GM12878 (cell line): ENCODE data around the gene LRRC59. TPM values are rescaled to one million over a fixed set of nuclear protein-coding genes. Genes with fewer than 3 reads are reported as not detected.

Source experiments
- ATAC-seq: fragments of 200-7000 bp; cut with Tn5 transposase; 3 replicates; pipeline ENCODE4 v1.9.1; 2020; ENCODE audit warnings: mild to moderate bottlenecking, moderate library complexity
- BruUV-seq: library from RNA; stranded (reverse); fragments of 400-500 nt; replicated peaks from 2 replicates; lab custom pipeline; 2021; lab: Mats Ljungman, UMichigan
- CTCF ChIA-PET: fragments of 300-600 bp; sonication (Branson Sonifier 250); formaldehyde crosslinking; extraction: SDS; loops from one replicate; lab custom pipeline; 2021; ENCODE audit warnings: inconsistent platforms; lab: Yijun Ruan, JAX
- POLR2A ChIA-PET: fragments of 350-600 bp; formaldehyde crosslinking; extraction: SDS; loops from one replicate; lab custom pipeline; 2021; ENCODE audit warnings: inconsistent platforms; lab: Charles Lee
- RAD21 ChIA-PET: fragments of 300-600 bp; sonication (Branson Sonifier 250); formaldehyde crosslinking; loops from one replicate; lab custom pipeline; 2023; ENCODE audit warnings: antibody characterized with exemption; ENCODE audit not compliant: unreplicated experiment; lab: Charles Lee
- SMC1A ChIA-PET: fragments of 300-600 bp; sonication (Branson Sonifier 250); formaldehyde crosslinking; loops from one replicate; lab custom pipeline; 2023; ENCODE audit not compliant: unreplicated experiment, uncharacterized antibody; lab: Charles Lee
- DNase-seq: peaks from one replicate; pipeline ENCODE4 v3.0.0-alpha.2; 2011; ENCODE audit warnings: low read depth, low spot score
- FAIRE-seq: peaks from 3 replicates; lab custom pipeline; 2011; peaks lifted over from hg19 to GRCh38; lab: Jason Lieb, UNC
- H2AFZ ChIP-seq: 2 replicates; pipeline ENCODE4 v1.6.0; 2011; ENCODE audit warnings: low read depth, low read length, control low read depth; ENCODE audit not compliant: control insufficient read depth
- H3K27ac ChIP-seq: 2 replicates; pipeline ENCODE4 v1.5.1; 2011; ENCODE audit warnings: control low read depth; ENCODE audit not compliant: control insufficient read depth, insufficient read depth
- H3K27me3 ChIP-seq, 2 experiments: replicated peaks in 1 of 2; 2 replicates each; pipeline versions ENCODE4 v1.6.0 to v1.6.1; 2011; ENCODE audit warnings: low read length in 1 of 2; ENCODE audit not compliant: control insufficient read depth in 2 of 2, insufficient read depth in 2 of 2
- H3K36me3 ChIP-seq, 2 experiments: 2 replicates each; pipeline ENCODE4 v1.5.1; 2011; ENCODE audit warnings: low read length in 1 of 2; ENCODE audit not compliant: control insufficient read depth in 2 of 2, insufficient read depth in 2 of 2
- H3K4me1 ChIP-seq: 2 replicates; pipeline ENCODE4 v1.6.1; 2011; ENCODE audit warnings: mild to moderate bottlenecking, low read length, moderate library complexity, mixed read lengths; ENCODE audit not compliant: control insufficient read depth, insufficient read depth
- H3K4me2 ChIP-seq: 2 replicates; pipeline ENCODE4 v1.6.0; 2011; ENCODE audit warnings: control low read depth; ENCODE audit not compliant: control insufficient read depth, insufficient read depth
- H3K4me3 ChIP-seq: fragments of 200-600 bp; sonication (generic); 2 replicates; pipeline ENCODE4 v1.5.1; 2016
- H3K79me2 ChIP-seq: 2 replicates; pipeline ENCODE4 v1.6.0; 2011; ENCODE audit warnings: low read length; ENCODE audit not compliant: control insufficient read depth, insufficient read depth
- H3K9ac ChIP-seq: 2 replicates; pipeline ENCODE4 v1.8.0; 2011; ENCODE audit warnings: low read length, control low read depth, mixed read lengths; ENCODE audit not compliant: control insufficient read depth, insufficient read depth
- H3K9me3 ChIP-seq: replicated peaks from 3 replicates; pipeline ENCODE4 v1.5.1; 2011; ENCODE audit warnings: mild to moderate bottlenecking, low read length; ENCODE audit not compliant: control insufficient read depth, insufficient read depth
- H4K20me1 ChIP-seq: 2 replicates; pipeline ENCODE4 v1.6.0; 2011; ENCODE audit not compliant: control insufficient read depth, insufficient read depth
- CTCF ChIP-seq, 3 experiments: IDR thresholded peaks in 2 of 3; conservative IDR thresholded peaks in 1 of 3; 2 replicates each; pipeline ENCODE4 v1.5.1; 2011; ENCODE audit warnings: low read depth in 3 of 3, low read length in 3 of 3, mild to moderate bottlenecking in 3 of 3, control low read depth in 2 of 3, moderate library complexity in 2 of 3, inconsistent platforms in 1 of 3, mixed read lengths in 1 of 3; ENCODE audit not compliant: control insufficient read depth in 2 of 3, insufficient read depth in 1 of 3; ENCODE audit errors: extremely low read depth in 1 of 3
- IRF4 ChIP-seq: IDR thresholded peaks from 2 replicates; pipeline ENCODE4 v1.6.1; 2011; ENCODE audit warnings: low read depth, low read length
- MYC ChIP-seq: IDR thresholded peaks from 2 replicates; pipeline ENCODE4 v1.6.1; 2011; ENCODE audit warnings: mild to moderate bottlenecking, low read length, moderate library complexity, inconsistent platforms; ENCODE audit not compliant: insufficient read depth, insufficient replicate concordance, insufficient read length, severe bottlenecking
- NFYB ChIP-seq: IDR thresholded peaks from 2 replicates; pipeline ENCODE4 v1.6.1; 2011; ENCODE audit warnings: low read depth, mild to moderate bottlenecking, low read length, improper control_type of control experiment, moderate library complexity; ENCODE audit not compliant: insufficient read depth
- NRF1 ChIP-seq: conservative IDR thresholded peaks from 2 replicates; pipeline ENCODE4 v1.6.1; 2011; ENCODE audit warnings: mild to moderate bottlenecking, low read depth, low read length, improper control_type of control experiment
- SIN3A ChIP-seq: IDR thresholded peaks from 2 replicates; pipeline ENCODE4 v1.6.1; 2012; ENCODE audit warnings: low read depth, low read length, improper control_type of control experiment
- USF2 ChIP-seq: IDR thresholded peaks from 2 replicates; pipeline ENCODE4 v1.6.1; 2011; ENCODE audit warnings: low read depth, low read length, improper control_type of control experiment, borderline replicate concordance
- WGBS: methylation state at CpG from one replicate; pipeline ENCODE4 v1.1.6; 2016; ENCODE audit warnings: low lambda C conversion rate; ENCODE audit not compliant: insufficient replicate concordance, insufficient coverage; ENCODE audit errors: missing lambda C conversion rate; 5-methylcytosine and 5-hydroxymethylcytosine counted together
- in situ Hi-C: fragments of 300-500 bp; cut with MboI; formaldehyde crosslinking; loops from 9 replicates; pipeline ENCODE4 v1.14.3; 2018; ENCODE audit warnings: mixed read lengths
- intact Hi-C: fragments of 100-400 bp; cut with micrococcal nuclease; formaldehyde crosslinking; loops from one replicate; pipeline ENCODE4 v1.14.2; 2022; ENCODE audit not compliant: unreplicated experiment
- polyA plus RNA-seq, 11 experiments: library from polyadenylated mRNA; depleted of rRNA in 4 of 11; unstranded in 6 of 11; stranded (reverse) in 5 of 11; fragments of >200 nt; fragmentation: Nextera tagmentation in 4 of 11; fragmentation: Illumina TruSeq in 1 of 11; extraction: Ambion mirVana in 4 of 11; extraction: Trizol in 1 of 11; gene quantifications; 1 replicate in 1 of 11; 2 replicates in 10 of 11; pipeline versions ENCODE4 v1.2.1 to v1.2.3, GENCODE V29; 2011 to 2016; ENCODE audit warnings: inconsistent platforms in 2 of 11, missing spikeins in 2 of 11, low read depth in 1 of 11
- total RNA-seq, 4 experiments: library from RNA; depleted of rRNA in 3 of 4; stranded (reverse); fragments of >200 nt in 3 of 4; fragmentation: Illumina TruSeq in 1 of 4; extraction: Trizol in 1 of 4; gene quantifications; 2 replicates each; pipeline versions ENCODE4 v1.2.1 to v1.2.3, GENCODE V29; 2013 to 2021

Gene LRRC59
- total and polyA plus RNA-seq, 10 of the 15 experiments (the other 5 are each of a cell fraction or from before 2014, with no cell fraction given), result 8.8 to 82.2 (median 63.0) TPM

- no TSS peak for BruUV-seq
- ATAC-seq (no peak), FAIRE-seq (no peak), DNase-seq (no peak)
- H3K9ac ChIP-seq, result no peak overlapping the region
- intact Hi-C loops, result no loop called here
- 74% methylated on average over 4 of the region's 4 CpGs for WGBS
- ChIA-PET SMC1A (no interaction called here), CTCF (no interaction called here), RAD21 (no interaction called here), POLR2A (interaction anchor here (1.2 kb wide), 1 partner anchor 10 kb away, joined by 3 read pairs; no protein-coding TSS in a partner anchor)
- no peak overlapping the region for H2AFZ ChIP-seq
- H3K27ac ChIP-seq, result no peak overlapping the region
- H3K4me3 ChIP-seq, result no peak overlapping the region
- no peaks in the 10 kb centered on the region for H3K9me3 ChIP-seq
- H4K20me1 ChIP-seq, result no peaks in the 10 kb centered on the region
- H3K36me3 ChIP-seq, result no peaks in the 10 kb centered on the region
- no peak overlapping the region for H3K4me2 ChIP-seq
- in situ Hi-C loops, result no loop called here
- H3K27me3 ChIP-seq, result no peaks in the 10 kb centered on the region
- H3K4me1 ChIP-seq, result no peaks in the 10 kb centered on the region
- no peaks in the 10 kb centered on the region for H3K79me2 ChIP-seq
- no peak for TF ChIP-seq NFYB
- TF ChIP-seq SIN3A, result no peak
- no peak for TF ChIP-seq USF2
- TF ChIP-seq MYC, result no peak
- TF ChIP-seq NRF1, result no peak
- TF ChIP-seq IRF4, result no peak
- no peak for TF ChIP-seq CTCF (IDR thresholded peaks at IDR 0.05 in 2 of 3, conservative IDR thresholded peaks at IDR 0.05 in 1 of 3; ENCODE audit: control insufficient read depth in 2 of 3, extremely low read depth in 1 of 3, insufficient read depth in 1 of 3, low read depth in 3 of 3, low read length in 3 of 3)
Observed at GRCh38 chr17:50440172-50440837, 43.0 kb upstream of the LRRC59 start.
